IMR-90 (cell line): ENCODE measurements around the gene MEF2D. TPM values are rescaled to one million over a fixed set of nuclear protein-coding genes. Genes with fewer than 3 reads are reported as not detected.
A peak's percentile ranks its signal among the peaks of the same experiment; 100 is the strongest.

ENCODE experiments used
- BHLHE40 ChIP-seq: fragments of 150-350 bp; IDR thresholded peaks from 2 replicates; pipeline ENCODE4 v1.6.1; 2016; ENCODE audit warnings: mild to moderate bottlenecking, low read depth, low read length
- FOS ChIP-seq: fragments of 150-350 bp; IDR thresholded peaks from 2 replicates; pipeline ENCODE4 v1.6.1; 2016; ENCODE audit warnings: low read depth, low read length
- MAFK ChIP-seq: IDR thresholded peaks from 2 replicates; pipeline ENCODE4 v1.6.1; 2012; ENCODE audit warnings: low read depth, low read length, improper control_type of control experiment
- NFE2L2 ChIP-seq: fragments of 150-350 bp; IDR thresholded peaks from 2 replicates; pipeline ENCODE4 v1.6.1; 2016; ENCODE audit warnings: low read depth, mild to moderate bottlenecking, low read length
- polyA plus RNA-seq, 3 experiments: library from polyadenylated mRNA; depleted of rRNA; stranded (reverse); fragments of >200 nt; gene quantifications; 2 replicates each; pipeline ENCODE4 v1.2.3, GENCODE V29; 2012; ENCODE audit warnings: low replicate concordance in 1 of 3
- total RNA-seq: library from RNA; depleted of rRNA; stranded (reverse); fragments of >200 nt; gene quantifications from 2 replicates; pipeline ENCODE4 v1.2.3, GENCODE V29; 2012

MEF2D gene
- total and polyA plus RNA-seq, 2 of the 4 experiments (the other 2 are of a cell fraction), result 2.9 to 20.0 TPM

GRCh38 chr1:156500793-156501506 lies 375 bp upstream of the MEF2D start (continued):
- TF ChIP-seq MAFK (no peak; the same call in 1 of the 2 replicates), FOS (no peak), NFE2L2 (no peak; the same call in 1 of the 2 replicates), BHLHE40 (peak; percentile 37; the same call in 1 of the 2 replicates)
